Aorta (tissue), 5 donors: ENCODE results near the gene HMCES. TPM values are rescaled to one million over a fixed set of nuclear protein-coding genes. Genes with fewer than 3 reads are reported as not detected.
"Not testable (repeated sequence)": the region's sequence is repeated elsewhere in the genome, so short reads cannot be mapped to it uniquely, and the experiment has no call there.

ENCODE experiments used
- ATAC-seq: fragments of 200-7000 bp; cut with Tn5 transposase; one replicate; pipeline ENCODE4 v1.9.1; 2022; ENCODE audit warnings: moderate library complexity; ENCODE audit not compliant: low FRiP score
- DNase-seq, 2 donors: peaks; one replicate each; pipeline ENCODE4 v3.0.0-alpha.2; 2020
- H3K27ac ChIP-seq, 2 donors: one replicate each; pipeline ENCODE4 v1.5.1; 2013; ENCODE audit warnings: low read length in 2 of 2, mild to moderate bottlenecking in 2 of 2, moderate library complexity in 2 of 2, control low read depth in 1 of 2, inconsistent platforms in 1 of 2, low read depth in 1 of 2
- H3K27me3 ChIP-seq, 2 donors: one replicate each; pipeline ENCODE4 v1.6.1; 2013; ENCODE audit warnings: control low read depth in 1 of 2, low read length in 1 of 2, mild to moderate bottlenecking in 1 of 2, moderate library complexity in 1 of 2; ENCODE audit not compliant: insufficient read depth in 2 of 2, control insufficient read depth in 1 of 2
- H3K36me3 ChIP-seq, 2 donors: one replicate each; pipeline ENCODE4 v1.6.1; 2013; ENCODE audit warnings: control low read depth in 1 of 2, low read length in 1 of 2, mild to moderate bottlenecking in 1 of 2; ENCODE audit not compliant: insufficient read depth in 2 of 2, control insufficient read depth in 1 of 2
- H3K4me1 ChIP-seq, 2 donors: one replicate each; pipeline ENCODE4 v1.6.1; 2013; ENCODE audit warnings: low read length in 2 of 2, control low read depth in 1 of 2, mild to moderate bottlenecking in 1 of 2, moderate library complexity in 1 of 2; ENCODE audit not compliant: insufficient read depth in 2 of 2, control insufficient read depth in 1 of 2
- H3K4me3 ChIP-seq, 2 donors: one replicate each; pipeline ENCODE4 v1.5.1; 2013; ENCODE audit warnings: low read length in 2 of 2, control low read depth in 1 of 2, mild to moderate bottlenecking in 1 of 2
- H3K9me3 ChIP-seq: one replicate; pipeline ENCODE4 v1.6.1; 2013; ENCODE audit warnings: mild to moderate bottlenecking, low read length; ENCODE audit not compliant: control insufficient read depth
- WGBS, 2 donors: extraction: QIAGEN DNeasy Blood & Tissue Kit; methylation state at CpG; one replicate each; pipeline ENCODE4 v1.1.7; 2013; 5-methylcytosine and 5-hydroxymethylcytosine counted together
- intact Hi-C, 2 donors: fragments of 100-400 bp; cut with DNase I; formaldehyde crosslinking; loops; one replicate each; pipeline versions ENCODE4 v1.14.2 to v1.15.0; 2022
- polyA plus RNA-seq, 2 donors: library from polyadenylated mRNA; stranded (reverse); fragments of 200-250 nt; gene quantifications; one replicate each; pipeline ENCODE4 v1.2.3, GENCODE V29; 2013
- total RNA-seq, 2 donors: library from RNA; stranded (reverse); fragmentation: NEBNext Ultra II Directional; extraction: Animal tissue kit (Norgen Biotek cat#: 25700); gene quantifications; one replicate each; pipeline ENCODE4 v1.2.1, GENCODE V29; 2021
- donor health status: healthy with polysubstance abuse.
- donor health status: Bipolar disorder and iron deficiency.
- donor health status: DM: no; HTN: no; CAD: no.
- donor health status: DM: no; HTN: no; CAD: no.
- donor health status: DM: yes; HTN: yes; CAD: no.

The HMCES gene
- total and polyA plus RNA-seq, 4 donors: 24.3 to 31.9 (median 29.8) TPM

DNA sequence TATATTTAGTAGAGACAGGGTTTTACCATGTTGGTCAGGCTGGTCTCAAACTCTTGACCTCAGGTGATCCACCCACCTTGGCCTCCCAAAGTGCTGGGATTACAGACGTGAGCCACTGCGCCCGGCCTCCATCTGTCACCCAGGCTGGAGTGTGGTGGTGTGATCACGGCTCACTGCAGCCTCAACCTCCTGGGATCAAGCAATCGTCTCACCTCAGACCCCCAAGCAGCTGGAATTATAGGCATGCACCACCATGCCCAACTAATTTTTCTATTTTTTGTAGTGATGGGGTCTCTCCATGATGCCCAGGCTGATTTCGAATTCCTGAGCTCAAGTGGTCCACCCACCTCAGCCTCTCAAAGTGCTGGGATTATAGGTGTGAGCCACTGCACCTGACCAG, 13.7 kb upstream of the HMCES start:
- WGBS, 2 donors: 78 to 84% methylated on average over 6 of the region's 6 CpGs
- DNase-seq, H3K27ac ChIP-seq, H3K4me1 ChIP-seq, ATAC-seq, intact Hi-C loops, H3K4me3 ChIP-seq, H3K27me3 ChIP-seq, H3K9me3 ChIP-seq: not testable (repeated sequence)
- peaks cover 10 to 29% of the 10 kb centered on the region in 2 donors for H3K36me3 ChIP-seq

DNA sequence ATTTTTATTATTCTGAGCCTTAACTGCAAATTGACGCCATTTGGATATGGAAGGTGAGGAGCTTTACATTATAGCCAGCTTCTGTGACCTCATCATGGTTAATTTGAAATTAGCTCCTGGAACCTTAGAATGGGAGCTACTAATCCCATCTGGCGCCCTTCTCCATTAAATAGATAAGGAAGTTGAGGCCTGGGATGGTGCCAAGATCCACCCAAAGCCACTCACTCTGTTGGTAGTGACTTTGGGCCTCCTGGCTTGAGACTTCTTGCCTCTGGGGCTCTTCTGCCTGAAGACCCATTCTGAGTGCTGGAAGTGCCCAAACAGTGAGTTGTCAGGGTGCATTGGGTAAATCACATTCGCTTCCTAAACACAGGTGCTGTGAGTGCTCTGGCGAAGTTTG, 12.0 kb upstream of the HMCES start:
- Histone ChIP-seq H3K36me3 (peaks cover 10 to 19% of the 10 kb centered on the region in 2 donors), H3K4me3 (no peak overlapping the region), H3K4me1 (no peaks in the 10 kb centered on the region), H3K27me3 (no peaks in the 10 kb centered on the region), H3K27ac (no peak overlapping the region), H3K9me3 (no peaks in the 10 kb centered on the region)
- 86 to 88% methylated on average over 4 of the region's 4 CpGs for WGBS, 2 donors
- no peak for DNase-seq
- ATAC-seq: no peak
- intact Hi-C loops: no loop called here

DNA sequence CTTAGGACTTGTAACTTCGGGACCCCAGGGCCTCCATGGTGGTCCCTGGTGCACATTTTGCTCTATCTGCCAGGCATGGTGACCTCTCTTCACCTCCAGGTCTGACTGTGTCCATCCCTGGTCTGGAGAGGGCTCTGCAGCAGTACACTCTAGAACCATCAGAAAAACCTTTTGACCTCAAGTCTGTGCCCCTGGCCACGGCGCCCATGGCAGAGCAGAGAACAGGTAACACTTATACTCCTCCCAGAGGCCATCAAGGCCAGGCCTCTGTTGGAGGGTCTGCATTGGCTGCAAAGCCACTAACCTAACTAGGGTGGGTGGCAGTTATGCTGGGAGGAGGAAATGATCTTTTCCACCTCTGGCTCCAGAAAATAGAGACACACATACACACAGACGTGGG, 10.3 kb upstream of the HMCES start:
- no peaks in the 10 kb centered on the region for H3K4me1 ChIP-seq
- H3K27me3 ChIP-seq: no peaks in the 10 kb centered on the region
- H3K27ac ChIP-seq: no peak overlapping the region
- H3K4me3 ChIP-seq: no peak overlapping the region
- WGBS, 2 donors: 94% methylated on average over 4 of the region's 4 CpGs
- no peaks in the 10 kb centered on the region for H3K9me3 ChIP-seq
- intact Hi-C loops: no loop called here
- no peak for DNase-seq
- no peak for ATAC-seq
- peaks cover 8 to 25% of the 10 kb centered on the region in 2 donors for H3K36me3 ChIP-seq

DNA sequence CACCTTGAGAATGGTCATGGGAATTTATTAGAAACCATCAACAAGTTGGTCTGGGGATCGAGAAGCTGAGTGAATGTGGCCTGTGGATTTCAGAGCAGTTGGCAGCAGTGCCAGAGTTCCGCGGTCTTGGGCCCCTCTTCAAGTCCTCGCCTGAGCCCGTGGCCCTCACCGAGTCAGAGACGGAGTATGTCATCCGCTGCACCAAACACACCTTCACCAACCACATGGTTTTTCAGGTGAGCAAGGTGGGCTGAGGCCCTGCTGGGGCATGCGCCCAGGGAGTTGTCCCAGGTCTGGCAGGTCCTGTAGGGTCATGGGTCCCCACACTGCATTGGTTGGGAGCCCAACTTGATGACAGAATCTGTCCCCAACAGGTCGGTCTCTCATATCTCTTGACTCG, 7.0 kb upstream of the HMCES start:
- H3K9me3 ChIP-seq: no peaks in the 10 kb centered on the region
- no peaks in the 10 kb centered on the region for H3K27me3 ChIP-seq
- 88 to 90% methylated on average over 11 of the region's 11 CpGs for WGBS, 2 donors
- intact Hi-C loops: no loop called here
- no peaks in the 10 kb centered on the region for H3K4me1 ChIP-seq
- peaks cover 15 to 19% of the 10 kb centered on the region in 2 donors for H3K36me3 ChIP-seq
- H3K27ac ChIP-seq: no peak overlapping the region
- ATAC-seq (no peak), DNase-seq (no peak)
- H3K4me3 ChIP-seq: no peak overlapping the region

DNA sequence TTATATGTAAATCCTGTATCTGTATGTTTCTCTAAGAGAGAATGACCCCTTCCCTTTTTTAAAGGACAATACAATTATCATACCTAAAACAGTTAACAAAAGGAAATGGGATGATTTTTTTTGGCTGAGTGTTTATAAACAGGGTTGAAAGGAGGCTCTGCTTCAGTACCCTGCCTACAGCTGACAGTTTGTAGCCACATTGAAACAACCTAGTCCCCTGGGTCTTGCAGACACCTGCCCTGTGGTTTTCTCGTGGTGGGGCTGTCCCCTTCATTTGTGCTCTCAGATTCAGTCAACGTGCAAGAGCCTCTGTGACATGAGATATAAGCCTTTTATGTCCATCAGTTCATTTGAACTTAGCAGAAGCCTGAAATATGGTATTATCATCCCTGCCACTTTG, 2.3 kb upstream of the HMCES start:
- no peak for DNase-seq
- 60 to 73% methylated on average over 2 of the region's 2 CpGs for WGBS, 2 donors
- Histone ChIP-seq H3K27ac (no peak overlapping the region), H3K4me3 (no peak overlapping the region), H3K27me3 (no peaks in the 10 kb centered on the region), H3K36me3 (peaks cover 7 to 15% of the 10 kb centered on the region in 2 donors), H3K9me3 (no peaks in the 10 kb centered on the region), H3K4me1 (no peaks in the 10 kb centered on the region)
- no peak for ATAC-seq
- intact Hi-C loops: loop anchor here in 1 of 2 donors (5.0 kb wide), 1 partner anchor 36 kb away; no protein-coding TSS in a partner anchor

DNA sequence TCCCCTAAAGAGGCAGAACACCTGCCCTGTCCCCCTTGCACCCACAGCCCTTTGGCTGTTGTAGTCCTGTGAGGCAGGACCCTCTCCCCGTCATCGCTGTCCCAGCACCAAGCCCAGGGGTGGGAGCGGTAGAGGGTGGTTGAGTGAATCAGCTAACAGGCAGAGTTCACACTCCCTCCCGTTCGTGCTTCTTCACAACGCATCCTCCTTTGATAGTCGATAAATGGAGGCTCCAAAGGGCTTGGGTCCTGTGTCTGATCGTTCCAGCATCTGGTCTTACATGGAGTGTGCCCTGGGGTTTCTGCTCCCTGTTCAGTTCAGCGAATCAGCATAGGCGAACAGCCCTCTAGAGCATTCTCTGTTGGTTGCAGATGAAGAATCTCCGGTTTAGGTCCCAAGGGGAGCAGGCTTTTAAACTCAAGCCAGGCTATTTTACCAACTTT, 820 bp upstream of the HMCES start:
- Histone ChIP-seq H3K9me3 (no peaks in the 10 kb centered on the region), H3K4me3 (no peak overlapping the region), H3K27me3 (no peaks in the 10 kb centered on the region), H3K27ac (peak overlapping the region in 1 of 2 donors; percentile 7), H3K4me1 (no peaks in the 10 kb centered on the region), H3K36me3 (peaks cover 6 to 7% of the 10 kb centered on the region in 2 donors)
- DNase-seq (no peak), ATAC-seq (peak; percentile 1)
- intact Hi-C loops: loop anchor here in 1 of 2 donors (5.0 kb wide), 1 partner anchor 34 kb away; no protein-coding TSS in a partner anchor
- 60 to 73% methylated on average over 11 of the region's 11 CpGs for WGBS, 2 donors

DNA sequence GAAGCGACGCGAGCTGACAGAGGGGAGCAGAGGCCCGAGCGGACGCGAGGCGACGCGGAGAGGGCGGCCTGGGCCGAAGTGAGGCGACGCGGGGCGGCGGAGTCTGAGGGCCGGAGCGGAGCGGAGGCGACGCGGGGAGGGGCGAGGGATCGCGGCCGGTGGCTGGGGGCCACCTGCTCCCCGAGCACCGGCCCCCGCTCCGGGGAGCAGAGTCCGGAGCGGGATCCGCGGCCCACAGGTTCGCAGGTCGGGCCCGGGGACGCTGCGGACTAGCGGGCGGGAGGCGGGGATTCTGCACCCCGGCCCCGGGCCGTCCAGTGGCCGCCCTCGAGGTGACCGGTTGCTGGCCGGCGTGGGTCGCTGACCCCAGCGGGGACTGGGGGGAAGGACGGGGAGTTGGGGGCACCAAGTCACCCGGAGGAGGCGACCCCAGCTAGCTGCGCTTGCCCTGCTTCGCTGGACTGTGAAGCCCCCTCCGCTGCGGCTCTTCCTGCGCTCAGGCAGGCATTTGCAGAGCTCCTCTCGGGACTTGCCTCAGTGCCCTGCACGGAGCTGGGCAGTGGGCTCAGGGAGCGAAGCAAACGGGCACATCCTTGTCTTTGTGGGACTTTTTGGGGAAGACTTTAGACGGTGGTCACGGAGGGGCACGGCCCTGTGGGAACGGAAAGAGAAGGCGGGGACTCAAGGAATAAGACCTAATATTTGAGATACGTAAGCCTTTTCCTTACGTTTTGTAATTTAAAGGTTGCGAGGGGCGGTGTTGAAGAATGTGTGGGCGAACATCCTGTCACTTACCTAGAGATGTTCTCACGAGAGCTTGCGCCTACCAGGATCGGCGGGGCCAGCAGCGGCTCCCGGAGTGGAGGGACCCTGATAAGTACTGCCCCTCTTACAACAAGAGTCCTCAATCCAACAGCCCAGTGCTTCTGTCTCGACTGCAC, 566 bp downstream of the HMCES start:
- Histone ChIP-seq H3K27me3 (no peaks in the 10 kb centered on the region), H3K27ac (peak overlapping the region in 1 of 2 donors; percentile 49), H3K4me1 (no peaks in the 10 kb centered on the region), H3K9me3 (no peaks in the 10 kb centered on the region), H3K4me3 (peak overlapping the region; percentile 68 to 76), H3K36me3 (peaks cover 6% of the 10 kb centered on the region in 2 donors)
- DNase-seq: peak; percentile 58 to 82
- peak; percentile 61 for ATAC-seq
- intact Hi-C loops: loop anchor here (1.0 to 5.0 kb wide), 2 partner anchors 33 to 37 kb away; a partner anchor contains a TSS
- WGBS, 2 donors: 0 to 1% methylated on average over 37 to 82 of the region's 82 CpGs

DNA sequence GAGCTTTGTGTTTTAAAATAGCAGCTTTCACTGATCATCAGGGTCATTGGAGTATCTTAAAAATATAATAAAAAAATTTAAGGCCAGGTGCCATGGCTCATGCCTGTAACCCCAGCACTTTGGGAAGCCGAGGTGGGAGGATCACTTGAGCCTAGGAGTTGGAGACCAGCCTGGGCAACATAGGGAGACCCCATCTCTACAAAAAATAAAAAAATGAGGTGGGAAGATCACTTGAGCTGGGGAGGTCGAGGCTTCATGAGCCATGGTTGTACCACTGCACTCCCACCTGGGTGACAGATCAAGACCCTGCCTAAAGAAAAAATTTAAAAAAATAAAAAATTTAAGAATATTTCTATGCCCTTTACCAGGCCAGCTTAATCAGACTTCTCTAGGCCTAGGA, 1.5 kb downstream of the HMCES start:
- Histone ChIP-seq H3K27me3 (no peaks in the 10 kb centered on the region), H3K4me3 (peak overlapping the region in 1 of 2 donors; percentile 76), H3K4me1 (no peaks in the 10 kb centered on the region), H3K27ac (no peak overlapping the region), H3K36me3 (no peaks in the 10 kb centered on the region), H3K9me3 (no peaks in the 10 kb centered on the region)
- whole genome bisulfite sequencing, 2 donors: 76 to 81% methylated on average over 2 of the region's 2 CpGs
- DNase-seq (no peak), ATAC-seq (no peak)
- intact Hi-C loops: no loop called here

DNA sequence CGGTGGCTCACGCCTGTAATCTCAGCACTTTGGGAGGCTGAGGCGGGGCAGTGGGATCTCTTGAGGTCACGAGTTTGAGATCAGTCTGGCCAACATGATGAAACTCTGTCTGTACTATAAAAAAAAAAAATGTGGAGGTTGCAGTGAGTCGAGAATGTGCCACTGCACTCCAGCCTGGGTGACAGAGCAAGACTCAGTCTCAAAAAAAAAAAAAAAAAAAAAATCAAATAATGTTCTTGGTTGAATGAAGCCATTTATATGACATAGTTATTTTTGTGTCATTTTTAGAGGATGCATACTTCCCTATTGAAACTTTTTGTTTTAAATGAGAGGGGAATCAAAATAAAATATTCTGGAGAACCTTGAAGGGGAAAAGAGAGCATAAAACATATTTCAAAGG, 3.1 kb downstream of the HMCES start:
- ATAC-seq (no peak), DNase-seq (no peak)
- H3K4me1 ChIP-seq: no peaks in the 10 kb centered on the region
- H3K36me3 ChIP-seq: no peaks in the 10 kb centered on the region
- no peak overlapping the region for H3K4me3 ChIP-seq
- intact Hi-C loops: no loop called here
- H3K27ac ChIP-seq: no peak overlapping the region
- H3K9me3 ChIP-seq: no peaks in the 10 kb centered on the region
- H3K27me3 ChIP-seq: no peaks in the 10 kb centered on the region
- whole genome bisulfite sequencing, 2 donors: 75 to 76% methylated on average over 5 of the region's 5 CpGs
